ENCODE data around the gene MCAT.

MCAT gene

DNA sequence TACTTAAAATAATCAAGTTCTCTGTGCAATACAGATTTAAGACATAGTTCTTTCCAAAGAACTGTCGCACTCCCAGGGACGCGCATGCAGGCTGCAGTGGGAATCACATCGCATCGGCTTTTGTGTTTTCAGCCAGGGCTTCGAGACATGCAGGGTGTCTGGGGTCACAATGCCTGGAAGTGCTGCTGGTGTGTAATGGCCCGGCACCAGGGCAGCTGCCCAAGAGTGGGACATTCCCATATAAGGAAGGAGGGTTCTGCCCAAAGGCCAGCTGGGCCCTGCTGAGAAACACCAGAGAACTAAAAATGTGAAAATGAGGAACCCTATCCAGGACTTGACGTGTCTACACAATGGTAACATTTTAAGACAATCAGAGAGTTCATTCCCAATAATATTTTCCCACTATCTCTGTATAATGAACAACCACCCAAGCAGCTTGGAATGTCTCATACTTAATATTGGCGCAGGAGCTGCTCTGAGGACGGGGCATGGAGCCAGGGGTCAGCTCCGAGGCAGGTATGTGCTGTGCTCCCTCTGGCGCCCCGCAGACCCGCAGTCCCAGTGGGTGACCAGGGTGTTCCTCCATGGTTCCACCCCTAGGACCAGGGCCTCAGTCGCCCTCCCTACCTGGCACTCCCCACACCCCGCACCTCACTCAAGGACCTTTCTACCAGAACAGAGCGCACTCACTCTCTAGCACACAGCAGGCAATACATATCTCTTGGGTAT is 11.3 kb downstream of the MCAT start:
- peaks cover 23% of the 10 kb centered on the region for H3K36me3 ChIP-seq (replicated peaks)
- TF ChIP-seq, protein P1, sequence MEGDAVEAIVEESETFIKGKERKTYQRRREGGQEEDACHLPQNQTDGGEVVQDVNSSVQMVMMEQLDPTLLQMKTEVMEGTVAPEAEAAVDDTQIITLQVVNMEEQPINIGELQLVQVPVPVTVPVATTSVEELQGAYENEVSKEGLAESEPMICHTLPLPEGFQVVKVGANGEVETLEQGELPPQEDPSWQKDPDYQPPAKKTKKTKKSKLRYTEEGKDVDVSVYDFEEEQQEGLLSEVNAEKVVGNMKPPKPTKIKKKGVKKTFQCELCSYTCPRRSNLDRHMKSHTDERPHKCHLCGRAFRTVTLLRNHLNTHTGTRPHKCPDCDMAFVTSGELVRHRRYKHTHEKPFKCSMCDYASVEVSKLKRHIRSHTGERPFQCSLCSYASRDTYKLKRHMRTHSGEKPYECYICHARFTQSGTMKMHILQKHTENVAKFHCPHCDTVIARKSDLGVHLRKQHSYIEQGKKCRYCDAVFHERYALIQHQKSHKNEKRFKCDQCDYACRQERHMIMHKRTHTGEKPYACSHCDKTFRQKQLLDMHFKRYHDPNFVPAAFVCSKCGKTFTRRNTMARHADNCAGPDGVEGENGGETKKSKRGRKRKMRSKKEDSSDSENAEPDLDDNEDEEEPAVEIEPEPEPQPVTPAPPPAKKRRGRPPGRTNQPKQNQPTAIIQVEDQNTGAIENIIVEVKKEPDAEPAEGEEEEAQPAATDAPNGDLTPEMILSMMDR (IDR thresholded peaks at IDR 0.05; ENCODE audit: low read depth, low read length, missing control alignments) = no peak
- DNase-seq = no peak
- H3K27ac ChIP-seq = no peak overlapping the region
- no peak overlapping the region for H3K4me3 ChIP-seq (ENCODE audit: low read depth, low read length)
- H3K27me3 ChIP-seq (replicated peaks) = no peaks in the 10 kb centered on the region
- in situ Hi-C loops (cut with HindIII; ENCODE audit: low pct_ligation_motif_present, low sequenced_read_pairs) = no loop called here

DNA sequence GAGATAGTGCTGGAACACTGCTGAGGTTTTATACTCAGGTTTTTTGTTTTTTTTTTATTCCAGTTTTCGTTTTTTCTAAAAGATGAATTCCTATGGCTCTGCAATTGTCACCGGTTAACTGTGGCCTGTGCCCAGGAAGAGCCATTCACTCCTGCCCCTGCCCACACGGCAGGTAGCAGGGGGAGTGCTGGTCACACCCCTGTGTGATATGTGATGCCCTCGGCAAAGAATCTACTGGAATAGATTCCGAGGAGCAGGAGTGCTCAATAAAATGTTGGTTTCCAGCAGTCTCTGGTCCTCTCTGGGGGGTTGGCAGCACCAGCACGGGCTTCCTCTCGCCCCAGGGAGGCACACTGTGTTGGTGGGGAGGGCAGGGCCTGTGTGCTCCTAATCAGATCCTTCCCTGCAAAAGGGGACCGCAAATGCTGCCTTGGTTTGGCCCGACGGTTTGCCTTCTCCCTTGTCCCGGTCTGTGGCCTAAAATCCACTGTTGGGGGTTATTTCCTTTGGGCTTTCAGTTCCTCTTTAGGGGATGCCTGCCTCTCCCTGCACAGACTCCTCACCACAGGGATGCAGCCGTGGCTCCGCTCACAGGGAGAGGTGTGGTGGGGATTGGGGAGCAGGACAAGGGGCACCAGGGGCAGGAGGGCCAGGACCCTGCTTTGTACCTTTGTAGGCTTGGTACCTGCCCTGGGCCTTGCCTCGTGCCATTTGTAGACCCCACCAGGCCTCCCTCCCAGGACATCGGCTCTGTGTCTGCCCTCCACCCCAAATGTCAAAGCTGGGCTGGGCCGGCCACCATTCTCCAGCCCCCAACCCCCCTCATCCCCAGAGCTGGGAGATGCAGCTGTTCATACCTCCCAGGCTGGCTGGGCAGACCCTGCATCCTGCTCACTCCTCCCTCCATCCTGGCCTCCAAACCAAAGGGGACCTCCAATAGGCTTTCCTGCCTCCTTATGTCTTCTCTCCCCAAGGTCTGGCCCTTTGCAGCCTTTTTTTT is 13.5 kb downstream of the MCAT start:
- Histone ChIP-seq H3K4me3 (ENCODE audit: low read depth, low read length) (no peak overlapping the region), H3K27me3 (replicated peaks) (no peaks in the 10 kb centered on the region), H3K36me3 (replicated peaks) (peaks cover 13% of the 10 kb centered on the region), H3K27ac (no peak overlapping the region)
- TF ChIP-seq, protein P1 (IDR thresholded peaks at IDR 0.05; ENCODE audit: low read depth, low read length, missing control alignments) = no peak
- DNase-seq = no peak
- in situ Hi-C loops (cut with HindIII; ENCODE audit: low pct_ligation_motif_present, low sequenced_read_pairs) = no loop called here

DNA sequence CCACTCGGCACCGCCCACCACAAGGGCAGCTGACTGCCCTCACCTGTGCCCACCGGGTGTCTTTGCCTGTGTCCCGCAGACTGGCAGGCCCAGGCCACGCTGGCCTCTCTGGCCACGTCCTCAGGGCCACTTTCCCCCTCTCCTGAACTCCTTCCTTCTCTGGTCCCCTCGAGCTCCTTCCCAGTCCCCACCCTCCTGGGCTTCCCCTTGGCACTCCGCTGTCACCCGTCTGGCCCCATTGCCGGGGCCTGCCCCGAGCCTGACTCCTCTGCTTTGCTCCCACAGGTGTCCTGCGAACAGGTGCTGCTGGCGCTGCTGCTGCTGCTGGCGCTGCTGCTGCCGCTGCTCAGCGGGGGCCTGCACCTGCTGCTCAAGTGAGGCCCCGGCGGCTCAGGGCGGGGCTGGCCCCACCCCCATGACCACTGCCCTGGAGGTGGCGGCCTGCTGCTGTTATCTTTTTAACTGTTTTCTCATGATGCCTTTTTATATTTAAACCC is 14.2 kb downstream of the MCAT start:
- TF ChIP-seq, protein P1 (IDR thresholded peaks at IDR 0.05; ENCODE audit: low read depth, low read length, missing control alignments) = no peak
- DNase-seq = no peak
- in situ Hi-C loops (cut with HindIII; ENCODE audit: low pct_ligation_motif_present, low sequenced_read_pairs) = no loop called here
- H3K27me3 ChIP-seq (replicated peaks) = no peaks in the 10 kb centered on the region
- no peak overlapping the region for H3K4me3 ChIP-seq (ENCODE audit: low read depth, low read length)
- H3K27ac ChIP-seq = no peak overlapping the region
- peaks cover 6% of the 10 kb centered on the region for H3K36me3 ChIP-seq (replicated peaks)

DNA sequence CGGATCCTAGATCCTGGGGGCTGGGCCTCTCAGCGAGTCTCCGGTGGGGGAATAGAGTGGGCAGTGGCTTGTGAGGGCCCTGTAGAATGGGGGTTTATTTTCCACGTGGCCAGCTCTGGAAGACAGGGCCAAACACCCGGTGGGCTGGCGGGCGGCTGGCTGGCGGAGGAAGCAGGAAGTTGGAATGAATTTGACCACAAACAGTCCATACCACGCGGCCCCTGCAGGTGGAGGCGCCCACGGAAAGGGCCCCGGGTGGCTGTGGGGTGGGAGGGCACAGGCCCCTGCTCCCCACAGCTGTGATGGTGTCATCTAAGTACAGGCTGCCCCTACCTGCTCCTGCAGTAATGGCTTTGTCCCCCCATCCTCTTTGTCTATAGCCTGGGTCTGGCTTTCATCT is 15.1 kb downstream of the MCAT start:
- Histone ChIP-seq H3K36me3 (replicated peaks) (peaks cover 6% of the 10 kb centered on the region), H3K27me3 (replicated peaks) (no peaks in the 10 kb centered on the region), H3K4me3 (ENCODE audit: low read depth, low read length) (no peak overlapping the region), H3K27ac (no peak overlapping the region)
- TF ChIP-seq, protein P1 (IDR thresholded peaks at IDR 0.05; ENCODE audit: low read depth, low read length, missing control alignments) = no peak
- in situ Hi-C loops (cut with HindIII; ENCODE audit: low pct_ligation_motif_present, low sequenced_read_pairs) = no loop called here
- no peak for DNase-seq

DNA sequence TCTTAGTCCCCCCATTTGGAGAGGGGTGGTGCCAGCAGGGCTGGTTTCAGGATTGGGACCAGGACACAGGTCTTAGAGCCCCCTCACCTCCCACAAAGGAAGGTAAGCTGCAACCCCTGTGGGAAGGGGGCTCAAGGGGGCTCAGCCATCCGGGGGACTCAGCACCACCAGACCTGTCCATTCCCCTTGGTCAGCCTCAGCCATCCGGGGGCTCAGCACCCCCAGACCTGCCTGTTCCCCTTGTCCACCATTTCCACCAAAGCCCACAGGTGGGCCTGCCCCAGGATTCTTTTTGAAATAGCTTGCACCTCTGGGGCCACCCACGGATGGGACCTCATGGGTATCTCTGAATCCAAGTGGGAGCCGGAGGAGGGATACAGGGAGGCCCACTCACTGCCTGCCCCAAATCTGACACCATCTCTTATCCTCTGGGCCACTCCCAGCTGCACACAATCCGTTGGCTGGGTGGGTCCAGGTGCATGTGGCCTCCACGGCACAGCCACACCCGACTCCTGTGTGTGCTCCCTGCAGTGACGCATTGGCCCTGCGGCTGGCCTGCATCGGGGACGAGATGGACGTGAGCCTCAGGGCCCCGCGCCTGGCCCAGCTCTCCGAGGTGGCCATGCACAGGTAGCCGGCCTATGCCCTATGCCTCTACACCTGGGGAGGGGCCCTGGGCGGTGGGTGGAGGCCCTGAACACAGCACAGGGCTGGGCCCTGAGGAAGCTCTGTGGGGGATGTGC is 15.9 kb downstream of the MCAT start:
- no peak overlapping the region for H3K4me3 ChIP-seq (ENCODE audit: low read depth, low read length)
- no peak for DNase-seq
- in situ Hi-C loops (cut with HindIII; ENCODE audit: low pct_ligation_motif_present, low sequenced_read_pairs) = no loop called here
- TF ChIP-seq, protein P1 (IDR thresholded peaks at IDR 0.05; ENCODE audit: low read depth, low read length, missing control alignments) = no peak
- H3K27ac ChIP-seq = no peak overlapping the region
- peaks cover 2% of the 10 kb centered on the region for H3K36me3 ChIP-seq (replicated peaks)
- no peaks in the 10 kb centered on the region for H3K27me3 ChIP-seq (replicated peaks)

Data from brain microvascular endothelial cell (primary cell).